Breast epithelium (tissue), 3 donors: ENCODE results near the gene FKBP14.

Experiments
- CTCF ChIP-seq, 3 donors: fragments of 450-650 bp; IDR thresholded peaks; one replicate each; pipeline ENCODE4 v1.5.1; 2016 to 2017; ENCODE audit warnings: antibody characterized with exemption in 3 of 3, mild to moderate bottlenecking in 3 of 3, moderate library complexity in 3 of 3
- POLR2A ChIP-seq: fragments of 450-650 bp; IDR thresholded peaks from one replicate; pipeline ENCODE4 v1.6.1; 2016; ENCODE audit warnings: antibody characterized with exemption, mild to moderate bottlenecking, moderate library complexity

DNA sequence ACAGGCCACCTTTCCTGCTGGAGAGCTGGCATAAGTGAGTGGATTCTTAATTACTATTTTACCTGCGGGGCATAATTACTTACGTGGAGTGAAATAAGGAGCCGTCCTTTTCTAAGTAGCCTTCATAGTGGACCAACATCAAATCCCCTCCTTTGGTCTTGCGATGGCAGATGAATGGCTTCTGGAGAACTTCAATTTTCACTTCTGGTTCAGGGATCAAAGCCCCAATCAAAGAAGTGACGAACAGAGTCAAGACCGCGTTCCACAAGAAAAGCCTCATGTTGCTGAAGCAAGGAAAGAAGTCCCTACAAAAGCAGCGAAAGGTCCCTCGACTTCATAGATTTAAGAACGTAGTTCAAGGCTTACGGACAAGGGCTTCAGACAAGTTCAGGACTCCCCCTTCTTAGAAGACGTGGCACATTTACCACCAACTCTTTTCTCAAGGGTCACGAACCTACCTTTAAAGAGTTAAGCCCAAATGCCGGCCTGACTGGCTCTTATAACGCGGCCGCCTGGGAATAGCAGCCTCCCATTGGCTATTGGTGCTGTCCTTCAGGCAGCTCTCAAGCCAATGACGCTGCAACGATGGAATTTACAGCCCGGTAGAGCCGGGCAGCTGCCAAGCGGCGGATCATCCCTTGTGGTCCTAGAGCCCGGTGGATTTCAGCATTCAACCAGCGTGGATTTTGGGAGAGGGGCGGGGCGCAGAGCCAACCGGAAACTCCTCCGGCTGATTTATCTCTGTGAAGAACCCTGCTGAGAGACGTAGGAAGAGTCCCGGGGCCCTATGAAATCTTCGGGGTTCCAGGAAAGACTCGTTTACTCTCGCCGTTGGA lies at the start of gene FKBP14:
- TF ChIP-seq CTCF (IDR thresholded peaks at IDR 0.05), result no peak
- TF ChIP-seq POLR2A, result no peak
